Kidney epithelial cell (primary cell): ENCODE results near the gene SPEG. TPM values are rescaled to one million over a fixed set of nuclear protein-coding genes. Genes with fewer than 3 reads are reported as not detected.

ENCODE experiments used
- DNase-seq: peaks from one replicate; pipeline ENCODE4 v3.0.0-alpha.2; 2010; ENCODE audit warnings: low read depth
- H3K27me3 ChIP-seq: 2 replicates; pipeline ENCODE4 v1.6.0; 2011; ENCODE audit warnings: low read length; ENCODE audit not compliant: control insufficient read depth, insufficient read depth
- H3K36me3 ChIP-seq: 2 replicates; pipeline ENCODE4 v1.5.1; 2011; ENCODE audit warnings: low read length; ENCODE audit not compliant: control insufficient read depth, insufficient read depth
- H3K4me3 ChIP-seq: 2 replicates; pipeline ENCODE4 v1.5.1; 2011; ENCODE audit warnings: low read depth, mild to moderate bottlenecking, control low read depth, low read length
- CTCF ChIP-seq: IDR thresholded peaks from 2 replicates; pipeline ENCODE4 v1.5.1; 2011; ENCODE audit warnings: mild to moderate bottlenecking, moderate library complexity, low read length, control low read depth, inconsistent platforms; ENCODE audit not compliant: insufficient read depth, poor library complexity, severe bottlenecking
- total RNA-seq: library from RNA; depleted of rRNA; stranded (reverse); fragments of >200 nt; gene quantifications from 2 replicates; pipeline ENCODE4 v1.2.3, GENCODE V29; 2015

Gene SPEG
- total RNA-seq, 1 donor from 2014 or later, result 9.9 TPM

- no peak for DNase-seq
- H3K4me3 ChIP-seq, result no peak overlapping the region
- no peak for TF ChIP-seq CTCF
- H3K36me3 ChIP-seq, result no peaks in the 10 kb centered on the region
- peaks cover 39% of the 10 kb centered on the region for H3K27me3 ChIP-seq
Observed at GRCh38 chr2:219525533-219526232, 91.0 kb downstream of the SPEG start.

GRCh38 chr2:219526320-219527075 lies 91.9 kb downstream of the SPEG start:
- Histone ChIP-seq H3K27me3 (peaks cover 41% of the 10 kb centered on the region), H3K36me3 (no peaks in the 10 kb centered on the region), H3K4me3 (no peak overlapping the region)
- no peak for TF ChIP-seq CTCF
- no peak for DNase-seq

- H3K4me3 ChIP-seq, result no peak overlapping the region
- peaks cover 46% of the 10 kb centered on the region for H3K27me3 ChIP-seq
- no peak for TF ChIP-seq CTCF
- DNase-seq, result no peak
- H3K36me3 ChIP-seq, result no peaks in the 10 kb centered on the region
Observed at GRCh38 chr2:219527076-219527394, 92.4 kb downstream of the SPEG start.

- Histone ChIP-seq H3K27me3 (peaks cover 50% of the 10 kb centered on the region), H3K4me3 (no peak overlapping the region), H3K36me3 (no peaks in the 10 kb centered on the region)
- DNase-seq, result no peak
- TF ChIP-seq CTCF, result no peak
Observed at GRCh38 chr2:219527472-219527871, 92.8 kb downstream of the SPEG start.

GRCh38 chr2:219530048-219530963 lies 95.7 kb downstream of the SPEG start:
- Histone ChIP-seq H3K36me3 (no peaks in the 10 kb centered on the region), H3K4me3 (no peak overlapping the region), H3K27me3 (peaks cover 56% of the 10 kb centered on the region)
- no peak for DNase-seq
- peak; percentile 98 for TF ChIP-seq CTCF
